ENCODE measurements around the gene NOTCH4.
A peak's percentile ranks its signal among the peaks of the same experiment; 100 is the strongest.
"Not testable (repeated sequence)": the region's sequence is repeated elsewhere in the genome, so short reads cannot be mapped to it uniquely, and the experiment has no call there.

NOTCH4 gene

GRCh38 chr6:32186151-32186840 lies 37.6 kb downstream of the NOTCH4 start:
- not testable (repeated sequence) for H3K27ac ChIP-seq (ENCODE audit: low read depth, low read length); H3K27me3 ChIP-seq (ENCODE audit: control insufficient read depth, insufficient read depth, low read length); H3K9ac ChIP-seq (ENCODE audit: low read depth, low read length); H3K9me3 ChIP-seq (ENCODE audit: control insufficient read depth, insufficient read depth, low read length); H3K4me3 ChIP-seq (ENCODE audit: low read depth, low read length)
- Histone ChIP-seq H3K4me1 (ENCODE audit: control insufficient read depth, insufficient read depth, low read length) (peaks cover 13% of the 10 kb centered on the region; the same call in 1 of the 2 replicates), H3K36me3 (ENCODE audit: control insufficient read depth, insufficient read depth, low read length) (peaks cover 39% of the 10 kb centered on the region)

- peaks cover 45% of the 10 kb centered on the region for H3K36me3 ChIP-seq (ENCODE audit: control insufficient read depth, insufficient read depth, low read length)
- H3K9me3 ChIP-seq (ENCODE audit: control insufficient read depth, insufficient read depth, low read length); H3K27ac ChIP-seq (ENCODE audit: low read depth, low read length); H3K27me3 ChIP-seq (ENCODE audit: control insufficient read depth, insufficient read depth, low read length); H3K4me3 ChIP-seq (ENCODE audit: low read depth, low read length); H3K9ac ChIP-seq (ENCODE audit: low read depth, low read length); H3K4me1 ChIP-seq (ENCODE audit: control insufficient read depth, insufficient read depth, low read length): not testable (repeated sequence)
These were observed 38.2 kb downstream of the NOTCH4 start for GRCh38 chr6:32185681-32186131.

GRCh38 chr6:32184084-32184640 lies 39.7 kb downstream of the NOTCH4 start, which contains the start of gene AGER:
Gene AGER (minus strand): TSS chr6:32184253. CDS start chr6:32184222, 31 bp downstream.
- Histone ChIP-seq H3K9ac (ENCODE audit: low read depth, low read length) (no peak within 1 kb of the TSS), H3K9me3 (ENCODE audit: control insufficient read depth, insufficient read depth, low read length) (no peaks in the 10 kb centered on the region), H3K4me3 (ENCODE audit: low read depth, low read length) (no peak within 1 kb of the TSS), H3K36me3 (ENCODE audit: control insufficient read depth, insufficient read depth, low read length) (peaks cover 55% of the 10 kb centered on the region), H3K27me3 (ENCODE audit: control insufficient read depth, insufficient read depth, low read length) (no peaks in the 10 kb centered on the region), H3K4me1 (ENCODE audit: control insufficient read depth, insufficient read depth, low read length) (peaks cover 3% of the 10 kb centered on the region; the same call in 1 of the 2 replicates), H3K27ac (ENCODE audit: low read depth, low read length) (no peak within 1 kb of the TSS)

GRCh38 chr6:32183483-32184083 lies 40.3 kb downstream of the NOTCH4 start:
- no peak overlapping the region for H3K9ac ChIP-seq (ENCODE audit: low read depth, low read length)
- no peaks in the 10 kb centered on the region for H3K27me3 ChIP-seq (ENCODE audit: control insufficient read depth, insufficient read depth, low read length)
- no peaks in the 10 kb centered on the region for H3K4me1 ChIP-seq (ENCODE audit: control insufficient read depth, insufficient read depth, low read length)
- no peak overlapping the region for H3K4me3 ChIP-seq (ENCODE audit: low read depth, low read length)
- no peaks in the 10 kb centered on the region for H3K9me3 ChIP-seq (ENCODE audit: control insufficient read depth, insufficient read depth, low read length)
- peaks cover 55% of the 10 kb centered on the region for H3K36me3 ChIP-seq (ENCODE audit: control insufficient read depth, insufficient read depth, low read length)
- H3K27ac ChIP-seq (ENCODE audit: low read depth, low read length) = no peak overlapping the region

GRCh38 chr6:32183030-32183429 lies 40.8 kb downstream of the NOTCH4 start:
- peaks cover 55% of the 10 kb centered on the region for H3K36me3 ChIP-seq (ENCODE audit: control insufficient read depth, insufficient read depth, low read length)
- H3K9ac ChIP-seq (ENCODE audit: low read depth, low read length) = no peak overlapping the region
- no peaks in the 10 kb centered on the region for H3K9me3 ChIP-seq (ENCODE audit: control insufficient read depth, insufficient read depth, low read length)
- H3K4me3 ChIP-seq (ENCODE audit: low read depth, low read length) = no peak overlapping the region
- no peak overlapping the region for H3K27ac ChIP-seq (ENCODE audit: low read depth, low read length)
- no peaks in the 10 kb centered on the region for H3K4me1 ChIP-seq (ENCODE audit: control insufficient read depth, insufficient read depth, low read length)
- no peaks in the 10 kb centered on the region for H3K27me3 ChIP-seq (ENCODE audit: control insufficient read depth, insufficient read depth, low read length)

- H3K9me3 ChIP-seq (ENCODE audit: control insufficient read depth, insufficient read depth, low read length) = no peaks in the 10 kb centered on the region
- peaks cover 50% of the 10 kb centered on the region for H3K36me3 ChIP-seq (ENCODE audit: control insufficient read depth, insufficient read depth, low read length)
- no peak overlapping the region for H3K9ac ChIP-seq (ENCODE audit: low read depth, low read length)
- H3K27me3 ChIP-seq (ENCODE audit: control insufficient read depth, insufficient read depth, low read length) = no peaks in the 10 kb centered on the region
- no peak overlapping the region for H3K4me3 ChIP-seq (ENCODE audit: low read depth, low read length)
- H3K27ac ChIP-seq (ENCODE audit: low read depth, low read length) = no peak overlapping the region
- H3K4me1 ChIP-seq (ENCODE audit: control insufficient read depth, insufficient read depth, low read length) = no peaks in the 10 kb centered on the region
These were observed 41.3 kb downstream of the NOTCH4 start for GRCh38 chr6:32182555-32182981.

- H3K27me3 ChIP-seq (ENCODE audit: control insufficient read depth, insufficient read depth, low read length) = no peaks in the 10 kb centered on the region
- no peak overlapping the region for H3K4me3 ChIP-seq (ENCODE audit: low read depth, low read length)
- no peak overlapping the region for H3K9ac ChIP-seq (ENCODE audit: low read depth, low read length)
- no peaks in the 10 kb centered on the region for H3K4me1 ChIP-seq (ENCODE audit: control insufficient read depth, insufficient read depth, low read length)
- peaks cover 45% of the 10 kb centered on the region for H3K36me3 ChIP-seq (ENCODE audit: control insufficient read depth, insufficient read depth, low read length)
- no peaks in the 10 kb centered on the region for H3K9me3 ChIP-seq (ENCODE audit: control insufficient read depth, insufficient read depth, low read length)
- H3K27ac ChIP-seq (ENCODE audit: low read depth, low read length) = no peak overlapping the region
These were observed 41.8 kb downstream of the NOTCH4 start for GRCh38 chr6:32181915-32182529.

GRCh38 chr6:32181148-32181702 lies 42.6 kb downstream of the NOTCH4 start:
- peaks cover 7% of the 10 kb centered on the region; the same call in 1 of the 2 replicates for H3K4me1 ChIP-seq (ENCODE audit: control insufficient read depth, insufficient read depth, low read length)

GRCh38 chr6:32179766-32180405 lies 44.0 kb downstream of the NOTCH4 start:
- Histone ChIP-seq H3K9ac (ENCODE audit: low read depth, low read length) (no peak overlapping the region), H3K4me3 (ENCODE audit: low read depth, low read length) (no peak overlapping the region), H3K27ac (ENCODE audit: low read depth, low read length) (no peak overlapping the region), H3K9me3 (ENCODE audit: control insufficient read depth, insufficient read depth, low read length) (no peaks in the 10 kb centered on the region), H3K27me3 (ENCODE audit: control insufficient read depth, insufficient read depth, low read length) (no peaks in the 10 kb centered on the region), H3K36me3 (ENCODE audit: control insufficient read depth, insufficient read depth, low read length) (peaks cover 36% of the 10 kb centered on the region), H3K4me1 (ENCODE audit: control insufficient read depth, insufficient read depth, low read length) (peaks cover 13% of the 10 kb centered on the region)

More at GRCh38 chr6:32181148-32181702, 42.6 kb downstream of the NOTCH4 start:
- Histone ChIP-seq H3K36me3 (ENCODE audit: control insufficient read depth, insufficient read depth, low read length) (peaks cover 37% of the 10 kb centered on the region), H3K9me3 (ENCODE audit: control insufficient read depth, insufficient read depth, low read length) (no peaks in the 10 kb centered on the region), H3K27ac (ENCODE audit: low read depth, low read length) (no peak overlapping the region), H3K4me3 (ENCODE audit: low read depth, low read length) (no peak overlapping the region), H3K27me3 (ENCODE audit: control insufficient read depth, insufficient read depth, low read length) (no peaks in the 10 kb centered on the region), H3K9ac (ENCODE audit: low read depth, low read length) (no peak overlapping the region)

- Histone ChIP-seq H3K9ac (ENCODE audit: low read depth, low read length) (peak overlapping the region; percentile 67), H3K27me3 (ENCODE audit: control insufficient read depth, insufficient read depth, low read length) (no peaks in the 10 kb centered on the region), H3K4me1 (ENCODE audit: control insufficient read depth, insufficient read depth, low read length) (peaks cover 18% of the 10 kb centered on the region), H3K9me3 (ENCODE audit: control insufficient read depth, insufficient read depth, low read length) (no peaks in the 10 kb centered on the region), H3K36me3 (ENCODE audit: control insufficient read depth, insufficient read depth, low read length) (peaks cover 43% of the 10 kb centered on the region), H3K27ac (ENCODE audit: low read depth, low read length) (peak overlapping the region; percentile 99), H3K4me3 (ENCODE audit: low read depth, low read length) (peak overlapping the region; percentile 90)
These were observed 45.1 kb downstream of the NOTCH4 start for GRCh38 chr6:32178547-32179440.

All from HUES48 (cell line).